Stimulated activated CD8-positive, alpha-beta memory T cell treated with anti-CD3 and anti-CD28 coated beads, Interleukin-4, amount 100 ng/mL, for 1 hour (primary cell): ENCODE results near the gene DLGAP1.

Experiments
- DNase-seq, 2 donors: peaks; one replicate each; pipeline ENCODE4 v3.0.0-alpha.2; 2020; ENCODE audit warnings: low read depth in 2 of 2, low spot score in 1 of 2

The DLGAP1 gene

DNA sequence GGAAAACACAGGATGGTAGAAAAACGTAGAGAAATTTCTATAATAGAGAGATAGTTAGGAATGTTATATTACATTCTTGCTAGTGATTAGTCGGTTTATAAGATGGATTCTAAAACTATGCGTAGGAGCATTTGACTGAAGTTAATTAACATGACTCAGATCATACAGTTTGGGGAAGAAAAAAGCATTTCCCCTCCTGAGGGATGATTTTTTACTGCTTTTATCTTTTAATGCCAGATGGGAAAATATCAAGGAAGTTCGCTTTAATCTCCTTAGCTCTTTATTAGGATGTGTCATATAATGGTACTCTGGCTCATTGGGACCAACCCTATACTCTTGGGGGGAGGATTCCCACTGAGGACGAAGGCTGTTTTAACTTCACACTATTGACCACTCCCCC, 503.1 kb downstream of the DLGAP1 start:
- DNase-seq: no peak

DNA sequence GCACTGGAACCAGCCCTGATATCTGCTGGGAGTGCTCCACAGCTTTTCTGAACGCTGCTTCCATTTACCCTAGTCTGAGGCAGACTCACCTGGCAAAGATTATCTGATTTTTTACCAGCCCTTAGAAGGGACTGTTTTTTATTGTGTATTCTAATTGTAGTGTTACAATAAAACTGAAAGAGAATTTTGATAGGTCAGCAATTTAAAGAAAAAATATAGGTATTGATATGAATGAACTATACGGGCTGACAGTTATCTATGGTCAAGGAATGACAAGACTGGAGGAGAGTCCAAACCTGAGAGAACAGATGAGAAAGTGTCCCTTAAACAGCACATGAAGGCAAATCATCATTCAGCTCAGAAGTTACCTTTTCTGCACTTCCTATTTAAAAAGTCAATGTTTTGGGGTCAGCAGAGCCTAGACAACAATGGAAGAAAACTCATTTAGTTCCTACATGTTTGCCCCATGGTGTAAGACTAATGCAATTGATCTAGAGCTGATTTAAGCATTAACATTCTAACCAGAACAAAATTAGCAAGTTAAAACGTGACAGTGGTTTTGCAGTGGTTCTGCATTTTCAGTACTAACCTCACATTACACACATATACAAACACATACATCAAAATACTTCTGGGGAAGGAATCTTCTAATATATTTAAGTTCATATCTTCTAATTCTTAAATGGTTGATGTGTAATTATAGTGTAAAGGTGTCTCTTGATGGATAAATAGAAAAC, 504.3 kb downstream of the DLGAP1 start:
- no peak for DNase-seq

DNA sequence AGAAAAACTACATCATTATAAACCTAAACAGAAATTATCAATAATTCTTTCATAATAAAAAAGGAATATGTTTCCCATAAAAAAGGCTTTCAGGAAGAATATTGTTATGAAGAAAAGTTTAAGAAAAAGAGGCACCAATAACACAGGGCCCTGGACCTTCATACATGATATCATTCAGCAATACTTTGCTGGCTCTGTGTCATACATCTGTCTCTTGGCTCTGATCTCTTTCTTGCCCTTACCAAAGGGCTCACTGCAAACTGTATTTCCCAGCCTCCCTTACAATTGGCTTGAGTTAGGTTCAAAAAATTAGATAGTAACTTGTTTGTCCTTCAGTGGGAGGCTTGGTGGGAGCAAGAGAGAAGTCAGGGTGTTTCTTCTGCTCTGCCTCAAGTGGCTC, 506.1 kb downstream of the DLGAP1 start:
- DNase-seq: no peak

DNA sequence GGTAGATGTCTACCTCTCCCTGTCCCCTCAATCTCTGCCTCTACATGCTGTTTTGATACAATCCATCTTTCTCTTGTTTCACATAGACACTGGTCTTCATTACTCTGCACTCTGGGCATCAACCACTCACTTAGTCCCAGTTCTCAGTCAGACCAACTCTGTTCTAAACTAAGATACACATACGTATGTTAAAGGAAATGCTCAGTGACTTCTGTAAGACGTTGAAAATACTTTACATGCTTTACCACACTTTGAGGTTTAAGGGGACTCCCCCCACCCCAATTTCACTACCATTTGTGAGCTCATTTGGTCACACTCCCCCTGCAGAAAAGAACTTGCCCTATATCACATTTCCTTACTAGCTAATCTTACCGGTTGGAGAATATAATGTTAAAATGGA, 507.7 kb downstream of the DLGAP1 start:
- DNase-seq: no peak

DNA sequence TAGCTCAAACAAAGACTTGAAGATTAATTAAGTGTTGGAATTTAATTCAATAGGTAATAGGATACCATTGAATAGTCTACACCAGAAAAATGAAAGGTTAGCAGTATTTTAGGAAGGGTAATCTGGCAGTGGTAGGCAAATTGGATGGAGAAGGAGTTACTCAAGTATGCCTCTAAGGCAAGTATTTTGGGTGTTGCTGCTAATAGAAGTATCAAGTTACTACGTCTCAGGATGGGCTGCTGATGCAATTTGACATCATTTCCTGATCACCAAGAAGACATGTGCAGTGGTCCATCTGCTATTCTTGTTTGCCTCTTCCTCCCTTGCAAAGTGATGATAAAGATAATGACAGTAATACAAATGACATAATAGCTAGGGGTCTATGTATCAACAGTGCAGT, 519.8 kb downstream of the DLGAP1 start:
- no peak for DNase-seq

DNA sequence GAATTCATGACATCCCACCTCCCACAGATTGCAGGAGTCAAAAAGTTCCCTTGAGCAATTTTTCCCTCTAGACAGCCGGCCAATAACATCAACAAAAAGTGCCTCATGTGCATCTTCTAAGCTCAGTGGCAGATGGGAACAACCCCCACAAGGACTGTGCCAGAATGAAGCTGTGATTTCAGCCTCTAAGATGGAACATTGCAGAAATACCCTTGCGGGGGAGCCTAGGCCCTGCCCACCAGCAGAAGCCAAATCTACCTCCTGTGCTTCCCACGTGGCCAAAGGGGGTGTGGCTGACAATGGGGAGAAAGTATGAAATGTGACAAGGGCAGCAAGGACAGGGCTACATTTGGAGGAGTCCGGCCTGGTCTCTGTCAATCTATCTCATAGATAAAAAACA, 522.8 kb downstream of the DLGAP1 start:
- no peak for DNase-seq

DNA sequence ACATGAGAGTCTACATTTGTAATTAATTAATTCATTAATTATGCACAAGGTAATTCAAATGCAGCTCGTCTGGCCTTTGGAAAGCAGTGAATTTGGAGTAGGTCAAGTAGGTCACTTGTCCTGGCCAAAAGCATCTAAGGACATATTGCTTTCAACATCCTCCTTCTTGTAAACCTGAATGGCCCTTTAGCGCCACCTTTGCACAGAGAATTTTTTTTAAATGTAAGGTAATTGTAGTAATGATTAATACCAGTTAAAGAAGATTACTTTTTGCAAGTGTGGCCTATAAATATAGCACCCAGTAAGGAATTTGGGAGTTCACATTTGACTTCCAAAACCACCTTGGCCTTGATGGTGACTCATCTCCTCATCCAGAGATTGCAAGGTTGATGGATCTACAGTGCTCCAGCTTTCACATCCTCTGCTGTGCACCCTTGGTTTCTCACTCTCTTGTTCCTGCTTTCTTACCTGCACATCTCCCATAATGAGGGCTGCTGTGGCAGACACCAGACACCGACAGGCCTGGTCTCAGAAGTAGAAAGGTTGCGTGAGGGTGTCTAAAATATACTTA, 523.5 kb downstream of the DLGAP1 start:
- no peak for DNase-seq

DNA sequence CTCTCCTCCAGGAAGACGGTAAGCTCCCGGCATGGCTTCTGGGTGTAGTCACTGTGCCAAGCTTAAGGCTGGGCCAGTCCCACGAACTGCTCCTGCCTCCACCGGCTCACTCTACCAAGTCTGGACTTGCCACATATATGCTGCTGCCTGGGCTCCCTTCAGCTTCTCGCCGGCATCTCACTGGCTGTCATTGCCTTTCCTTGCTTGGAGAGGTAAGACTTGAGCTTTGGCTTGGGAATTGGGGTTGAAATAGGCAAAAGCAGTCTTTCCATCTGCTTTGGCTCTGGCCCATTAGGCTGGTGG, 524.1 kb downstream of the DLGAP1 start:
- DNase-seq: no peak

DNA sequence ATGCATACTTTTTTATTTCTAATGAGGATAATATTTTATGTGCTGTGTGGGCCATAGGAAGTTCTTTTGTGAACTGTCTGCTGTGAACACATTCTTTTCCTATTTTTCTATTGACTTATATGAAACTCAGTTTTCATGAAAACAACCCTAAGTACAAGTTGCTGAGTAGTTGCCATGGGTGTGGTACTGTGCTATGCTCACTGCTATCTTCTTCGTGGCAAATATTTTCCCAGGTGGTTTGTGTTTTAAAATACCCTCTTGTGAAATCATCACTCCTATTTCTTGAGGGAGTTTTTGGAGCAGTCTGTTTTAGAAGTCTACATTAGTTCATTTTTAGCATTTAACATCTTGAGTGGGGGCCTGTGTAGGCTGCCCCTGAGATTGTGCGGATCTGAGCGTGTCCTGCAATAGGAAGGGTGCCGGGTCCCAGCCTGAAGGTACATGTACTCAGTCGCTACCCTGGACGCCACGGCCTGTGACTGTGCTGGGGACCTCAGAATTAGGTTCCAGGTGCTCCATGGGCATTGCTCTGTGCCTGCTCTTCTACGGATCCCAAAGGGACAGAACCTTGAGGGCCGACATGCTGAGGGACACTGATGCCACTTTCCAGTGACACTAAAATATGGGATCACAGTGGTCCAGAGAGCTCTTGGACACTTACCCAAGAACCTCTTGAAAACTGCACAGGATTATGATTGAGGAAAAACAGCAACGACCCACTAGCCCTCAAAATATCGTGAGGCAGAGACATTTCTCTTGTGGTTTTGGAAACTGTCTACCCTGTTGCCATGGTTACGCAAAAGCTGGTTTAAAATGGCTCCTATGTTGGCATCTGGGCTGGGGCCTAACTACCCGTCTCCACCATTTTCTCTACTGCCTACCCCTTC, 524.7 kb downstream of the DLGAP1 start:
- DNase-seq: no peak

DNA sequence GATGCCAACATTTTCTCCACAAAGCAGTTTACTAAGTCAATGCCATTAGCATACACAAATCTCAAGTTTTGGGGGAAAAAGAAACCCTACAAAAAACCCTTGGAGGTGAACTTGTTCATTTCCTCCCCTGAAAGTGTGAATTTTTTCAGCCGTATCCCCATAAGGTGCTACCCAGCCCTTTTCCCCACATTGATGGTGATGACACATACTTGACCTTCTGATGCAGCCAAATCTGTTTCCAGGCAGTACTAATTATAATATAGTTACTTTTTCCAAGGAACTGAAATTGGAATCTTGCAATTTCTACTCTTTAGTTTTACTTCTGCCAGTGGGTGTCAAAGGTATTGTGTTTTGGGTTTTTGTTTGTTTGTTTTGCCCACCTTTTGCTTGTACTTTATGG, 530.7 kb downstream of the DLGAP1 start:
- no peak for DNase-seq

DNA sequence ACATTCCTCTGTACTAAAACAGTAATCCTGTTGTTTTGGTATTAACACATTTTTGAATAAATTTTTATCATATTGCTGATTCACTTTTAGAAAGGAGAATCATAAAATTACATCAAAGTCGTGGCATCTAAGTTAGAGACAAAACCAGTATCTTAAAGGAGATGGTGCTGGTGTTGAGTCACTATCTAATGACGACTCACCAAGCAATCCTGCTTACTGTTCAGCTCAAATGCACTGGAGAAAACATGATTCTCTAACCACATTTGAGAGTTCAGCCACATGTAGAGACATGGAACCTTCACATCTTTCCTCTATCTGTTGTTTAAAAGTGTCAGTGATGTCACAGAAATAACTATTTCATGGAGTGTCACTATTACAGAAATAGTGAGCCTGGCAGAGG, 531.4 kb downstream of the DLGAP1 start:
- DNase-seq: no peak

DNA sequence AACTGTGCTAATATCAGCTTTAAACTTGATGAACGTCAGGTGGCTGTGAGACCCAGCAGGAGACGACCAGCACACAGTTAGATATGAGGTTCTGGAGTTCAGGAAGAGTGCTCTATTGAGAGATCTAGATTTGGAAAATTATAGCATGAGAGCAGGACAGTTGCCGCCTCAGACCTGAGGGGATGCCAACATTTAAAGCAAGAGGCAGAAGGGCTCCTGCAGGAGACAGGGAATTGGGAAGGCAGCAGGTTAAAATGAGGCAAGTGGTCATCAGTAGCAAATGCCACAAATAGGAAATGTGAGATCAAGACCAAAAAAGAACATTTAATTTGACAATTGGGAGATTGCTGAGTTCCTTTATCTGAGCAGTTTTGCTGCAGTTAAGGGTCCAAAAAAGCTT, 533.3 kb downstream of the DLGAP1 start:
- DNase-seq: no peak

DNA sequence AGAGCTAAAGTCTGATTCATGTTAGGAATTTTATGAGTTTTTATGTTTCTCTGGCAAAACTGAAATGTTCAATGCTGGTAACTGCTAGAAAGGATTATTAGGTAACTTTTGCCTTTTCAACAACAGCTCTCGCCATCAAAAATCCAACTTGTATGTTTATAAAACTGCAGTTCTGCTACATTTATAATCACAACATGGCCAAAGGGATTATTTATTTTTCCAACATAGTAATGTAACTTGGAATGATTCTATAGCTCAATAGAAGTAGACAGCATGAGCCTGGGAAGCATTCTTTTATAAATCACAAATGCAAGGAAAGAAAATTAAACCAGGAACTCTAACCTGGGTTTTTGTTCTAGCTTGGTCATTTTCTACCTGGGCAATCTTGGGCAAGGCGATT, 534.3 kb downstream of the DLGAP1 start:
- no peak for DNase-seq

DNA sequence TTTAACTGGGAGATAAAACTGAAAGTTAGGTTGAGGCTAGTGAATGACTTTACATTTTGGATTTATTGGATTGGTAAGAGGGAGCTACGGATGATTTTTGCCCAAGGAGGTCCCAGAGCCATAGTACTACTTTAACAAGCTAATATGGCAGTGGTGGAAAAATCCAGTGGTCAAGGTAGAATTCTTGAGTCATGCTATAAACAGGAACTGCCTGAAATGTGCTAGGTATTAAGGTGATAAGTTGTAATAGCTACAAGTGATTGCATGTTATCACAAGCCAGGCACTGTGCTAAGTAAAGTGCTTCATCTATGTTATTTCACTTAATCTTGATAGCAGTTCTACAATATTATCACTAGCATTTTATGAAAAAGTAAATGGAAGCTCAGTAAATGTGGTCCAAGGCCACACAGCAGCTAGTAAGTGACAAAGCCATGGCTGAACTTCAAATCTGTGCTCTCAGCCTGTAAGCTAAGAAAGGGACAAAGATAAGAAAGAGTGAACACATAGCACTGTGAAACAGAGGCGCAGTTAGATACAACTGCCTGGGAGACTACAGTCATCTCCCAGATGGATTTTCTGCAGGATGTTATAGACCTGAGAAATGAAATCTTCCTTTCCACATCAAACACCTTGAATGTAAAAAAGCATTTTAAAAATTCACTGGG, 535.6 kb downstream of the DLGAP1 start:
- DNase-seq: no peak

DNA sequence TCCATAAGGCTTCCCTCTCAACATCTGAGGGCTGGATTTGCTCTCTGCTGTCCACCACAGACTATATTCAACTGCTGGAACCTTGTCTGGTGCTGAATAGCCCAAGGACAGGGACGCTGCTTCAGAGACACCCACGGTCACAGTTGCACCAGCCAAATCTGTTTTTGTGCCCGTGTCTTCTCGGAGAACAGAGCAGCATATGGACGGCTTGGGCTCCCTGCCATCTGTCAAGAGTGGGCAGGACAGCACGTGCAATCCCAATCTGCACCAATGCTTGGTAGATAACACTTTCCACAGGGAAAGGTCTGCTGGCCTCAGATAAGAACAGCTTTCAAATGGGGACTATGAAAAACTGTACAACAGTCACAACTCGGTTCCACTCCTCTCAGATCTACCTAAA, 539.0 kb downstream of the DLGAP1 start:
- no peak for DNase-seq

DNA sequence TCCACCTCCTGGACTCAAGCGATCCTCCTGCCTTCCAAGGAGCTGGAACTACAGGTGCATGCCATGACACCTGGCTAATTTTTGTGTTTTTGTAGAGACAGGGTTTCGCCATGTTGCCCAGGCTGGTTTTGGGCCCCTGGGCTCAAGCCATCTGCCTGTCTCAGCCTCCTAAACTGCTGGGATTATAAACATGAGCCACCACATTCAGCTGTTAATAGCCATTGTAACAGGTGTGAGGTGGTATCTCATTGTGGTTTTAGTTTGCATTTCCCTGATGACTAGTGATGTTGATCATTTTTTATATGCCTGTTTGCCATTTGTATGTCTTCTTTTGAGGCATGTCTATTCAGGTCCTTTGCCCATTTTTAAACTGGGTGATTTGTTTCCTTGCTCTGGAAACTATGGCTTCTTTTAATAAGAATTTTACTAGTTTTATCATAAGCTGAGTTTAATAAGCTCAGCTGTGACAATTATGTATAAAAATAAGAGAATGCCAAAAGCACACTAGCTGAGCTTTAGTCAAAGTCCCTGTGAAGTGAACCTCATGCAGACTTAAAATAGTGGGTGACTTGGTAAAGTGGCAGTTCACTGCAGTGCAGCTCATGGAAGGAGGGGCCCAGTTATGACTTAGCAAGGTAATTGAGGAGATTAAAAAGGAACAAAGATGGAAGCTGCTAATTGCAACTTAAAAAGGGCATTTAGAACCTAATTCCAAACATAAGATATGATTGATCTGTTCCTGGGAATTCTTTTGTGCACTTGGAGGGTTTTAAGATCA, 540.1 kb downstream of the DLGAP1 start:
- no peak for DNase-seq

DNA sequence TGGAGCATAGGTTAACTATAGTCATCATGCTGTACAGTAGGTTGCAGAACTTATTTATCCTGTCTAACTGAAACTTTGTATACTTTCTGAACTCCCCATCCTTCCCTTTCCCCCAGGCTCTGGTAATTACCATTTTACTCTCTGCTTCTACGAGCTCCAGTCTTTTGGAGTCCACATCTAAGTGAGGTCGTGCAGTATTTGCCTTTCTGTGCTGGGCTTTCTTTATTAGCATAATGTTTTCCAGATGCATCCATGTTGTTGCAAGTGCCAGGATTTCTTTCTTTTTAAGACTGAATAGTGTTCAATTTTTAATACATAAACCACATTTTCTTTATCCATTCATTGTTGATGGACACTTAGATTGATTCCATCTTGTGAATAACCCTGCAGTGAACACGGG, 541.0 kb downstream of the DLGAP1 start:
- no peak for DNase-seq

DNA sequence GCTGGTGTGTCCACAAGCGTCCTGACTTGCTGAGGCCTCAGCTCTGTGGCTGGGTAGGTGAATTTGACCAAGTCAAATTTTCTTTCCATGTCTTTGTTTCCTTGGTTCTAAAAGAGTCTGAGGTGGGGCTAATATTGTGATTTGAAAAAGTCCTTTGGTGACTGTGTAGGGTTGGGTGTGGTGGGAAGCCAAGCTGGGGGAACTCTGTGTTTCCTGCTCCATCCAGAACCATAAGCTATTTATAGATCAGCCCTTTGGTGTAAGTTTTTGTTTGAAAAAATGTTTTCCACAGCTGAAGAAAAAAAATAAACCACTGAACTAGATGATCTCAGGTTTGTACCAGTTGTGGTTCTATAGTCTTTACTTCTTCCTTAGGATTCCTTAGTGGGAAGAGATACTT, 542.4 kb downstream of the DLGAP1 start:
- DNase-seq: no peak

DNA sequence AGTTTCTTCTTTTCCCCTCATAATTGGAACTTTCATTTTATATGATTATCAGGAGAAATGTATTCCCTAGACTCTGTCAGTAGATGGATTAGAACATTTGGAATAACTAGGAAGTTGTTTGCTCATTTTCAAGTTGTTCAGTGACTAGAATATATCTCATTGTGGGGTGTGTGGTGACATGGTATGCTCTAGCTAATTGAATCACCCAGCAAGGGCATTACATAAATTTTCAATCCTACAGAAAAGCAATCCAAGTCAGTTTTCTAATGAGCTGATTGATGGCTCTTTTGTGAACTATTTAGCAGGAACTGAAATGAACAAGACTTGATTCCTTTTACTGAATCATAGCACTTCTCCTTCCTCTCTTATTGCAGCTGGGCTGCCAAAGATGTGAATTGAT, 543.7 kb downstream of the DLGAP1 start:
- DNase-seq: no peak

DNA sequence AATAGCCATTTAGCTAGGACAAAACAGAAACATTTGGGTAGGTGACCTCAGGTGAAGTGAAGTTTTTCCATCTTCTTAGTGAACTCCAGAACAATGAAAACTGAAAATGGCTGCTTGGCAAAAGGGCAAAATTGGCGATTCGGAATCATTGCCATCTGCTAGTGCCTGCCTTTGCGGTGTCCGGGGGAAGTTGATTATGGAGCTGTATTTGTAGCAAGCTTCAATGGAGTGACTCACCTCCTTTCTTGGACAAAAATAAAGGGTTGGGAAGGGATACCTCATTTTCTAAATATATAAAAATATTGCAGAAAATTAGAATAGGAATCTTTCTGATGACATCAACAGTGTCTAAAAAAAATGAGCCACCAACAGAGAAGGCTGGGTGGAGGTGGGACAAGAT, 544.6 kb downstream of the DLGAP1 start:
- DNase-seq: no peak

DNA sequence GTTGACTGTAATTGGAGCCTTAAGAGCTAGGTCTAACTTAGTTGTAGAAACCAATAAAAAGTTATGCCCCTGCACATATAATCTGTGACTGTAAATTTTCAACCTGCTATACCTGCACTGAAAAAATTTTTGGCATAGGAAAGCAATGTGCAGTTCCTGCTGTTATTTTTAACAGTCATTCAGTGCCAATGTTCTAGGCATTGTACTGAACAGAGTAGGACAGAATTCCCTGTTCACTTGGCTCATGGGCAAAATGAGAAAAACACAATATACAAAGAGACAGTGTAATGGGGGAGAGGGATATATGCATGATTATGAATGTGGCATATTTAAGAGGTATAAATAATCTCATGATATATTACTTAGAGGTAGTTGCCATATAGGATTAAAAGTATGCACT, 547.2 kb downstream of the DLGAP1 start:
- DNase-seq: no peak
